NT2/D1 (cell line): ENCODE data around the gene ATP12A.

Experiments
- SUZ12 ChIP-seq: IDR thresholded peaks from 2 replicates; pipeline ENCODE4 v1.6.1; 2011; ENCODE audit not compliant: insufficient read length, insufficient read depth; ENCODE audit errors: extremely low read depth
- YY1 ChIP-seq: IDR thresholded peaks from 2 replicates; pipeline ENCODE4 v1.6.1; 2011; ENCODE audit not compliant: insufficient read length, insufficient read depth
- ZNF274 ChIP-seq: IDR thresholded peaks from 2 replicates; pipeline ENCODE4 v1.6.1; 2011; ENCODE audit warnings: mild to moderate bottlenecking, low read depth, low read length

DNA sequence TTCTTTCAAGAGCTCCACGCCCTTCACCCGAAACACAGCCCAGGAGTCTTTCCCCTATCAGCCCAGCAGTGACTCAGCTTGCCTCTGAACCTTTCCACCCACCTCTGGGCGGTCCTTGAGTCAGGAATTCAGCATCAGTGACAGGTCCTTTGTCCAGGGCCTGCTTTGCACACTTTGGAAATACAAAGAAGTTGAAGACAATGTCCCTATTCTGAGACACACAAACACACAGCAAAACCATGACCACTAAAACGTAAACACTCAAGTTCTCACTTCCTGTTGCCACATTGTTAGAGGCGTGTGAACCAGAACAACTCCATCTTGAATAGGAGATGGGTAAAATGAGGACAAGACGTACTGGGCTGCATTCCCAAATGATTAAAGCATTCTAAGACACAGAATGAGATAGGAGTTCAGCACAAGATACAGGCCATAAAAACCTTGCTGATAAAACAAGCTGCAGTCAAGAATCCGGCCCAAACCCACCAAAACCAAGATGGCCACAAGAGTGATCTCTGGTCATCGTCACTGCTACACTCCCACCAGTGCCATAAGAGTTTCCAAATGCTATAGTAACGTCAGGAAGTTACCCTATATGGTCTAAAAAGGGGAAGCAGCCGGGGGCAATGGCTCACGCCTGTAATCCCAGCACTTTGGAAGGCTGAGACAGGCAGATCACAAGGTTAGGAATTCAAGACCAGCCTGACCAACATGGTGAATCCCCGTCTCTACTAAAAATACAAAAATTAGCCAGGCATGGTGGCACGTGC, 49.2 kb upstream of the ATP12A start:
- TF ChIP-seq ZNF274 = no peak
- TF ChIP-seq YY1 = no peak
- TF ChIP-seq SUZ12 = no peak
